HG02938 (cell line): ENCODE results near the gene DUSP22.
A peak's percentile ranks its signal among the peaks of the same experiment; 100 is the strongest.

ENCODE experiments used
- ATAC-seq: cut with Tn5 transposase; IDR thresholded peaks from one replicate; pipeline ENCODE4 v1.9.1; 2021; ENCODE audit warnings: mild to moderate bottlenecking, moderate library complexity; ENCODE audit not compliant: unreplicated experiment

DUSP22 gene

DNA sequence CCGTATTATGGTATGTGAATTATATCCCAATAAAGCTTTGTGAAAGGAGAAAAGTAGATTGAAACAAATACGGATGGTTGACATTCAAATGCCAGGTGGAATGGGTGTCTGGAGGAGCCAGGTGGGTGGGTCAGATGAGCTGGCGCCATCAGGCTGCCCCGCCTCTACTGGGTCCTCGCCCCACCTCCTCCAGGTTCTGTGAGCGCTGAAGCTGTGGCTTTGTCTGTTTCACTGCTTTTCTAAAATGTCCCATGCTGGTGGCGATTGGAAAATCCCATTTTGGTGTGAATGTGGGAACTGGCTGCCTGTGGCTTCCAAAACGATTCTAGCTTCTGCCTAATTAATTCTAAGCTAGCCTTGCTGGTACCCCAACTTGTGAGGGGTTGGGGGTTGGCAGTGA, 16.5 kb downstream of the DUSP22 start:
- ATAC-seq: no peak

DNA sequence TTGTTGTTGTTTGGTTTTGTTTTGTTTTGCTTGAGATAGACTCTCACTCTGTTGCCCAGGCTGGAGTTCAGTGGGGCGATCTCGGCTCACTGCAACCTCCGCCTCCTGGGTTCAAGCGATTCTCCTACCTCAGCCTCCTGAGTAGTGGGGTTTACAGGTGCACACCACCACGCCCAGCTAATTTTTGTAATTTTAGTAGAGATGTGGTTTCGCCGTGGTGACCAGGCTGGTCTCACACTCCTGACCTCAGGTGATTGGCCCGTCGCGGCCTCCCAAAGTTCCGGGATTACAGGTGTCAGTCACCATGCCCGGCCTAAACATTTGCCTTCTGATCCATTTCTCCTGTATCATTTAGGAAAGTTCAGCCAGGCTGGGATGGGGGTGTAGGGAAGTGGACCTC, 17.7 kb downstream of the DUSP22 start:
- ATAC-seq: no peak

GRCh38 chr6:310671-311070, 18.4 kb downstream of the DUSP22 start:
- ATAC-seq: no peak

DNA sequence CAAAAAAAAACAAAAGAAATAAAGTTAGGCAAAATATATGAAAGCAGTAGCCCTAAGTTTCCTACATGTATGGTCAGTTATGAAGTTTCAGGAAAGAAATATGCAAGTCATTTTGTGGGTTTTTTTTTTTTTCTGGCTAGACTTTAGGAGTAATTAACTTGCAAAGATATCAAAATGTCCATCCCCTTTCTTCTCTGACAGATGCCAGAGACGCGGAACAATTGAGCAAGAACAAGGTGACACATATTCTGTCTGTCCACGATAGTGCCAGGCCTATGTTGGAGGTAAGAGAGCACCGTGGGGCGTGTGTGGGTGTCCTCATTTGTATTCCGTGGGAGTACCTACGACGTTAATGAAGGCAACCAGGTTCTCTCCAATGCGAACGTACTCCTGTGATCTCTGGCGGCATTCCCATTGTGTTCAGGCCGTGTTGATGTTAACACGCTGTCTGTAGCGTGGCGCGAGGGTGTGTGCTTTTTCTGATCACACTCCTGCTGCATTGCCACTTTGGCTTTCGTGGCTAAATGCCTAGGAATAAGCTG, 19.5 kb downstream of the DUSP22 start:
- no peak for ATAC-seq

- no peak for ATAC-seq
Measured at GRCh38 chr6:313087-313486, 20.8 kb downstream of the DUSP22 start.

GRCh38 chr6:313917-314316, 21.6 kb downstream of the DUSP22 start:
- ATAC-seq: no peak

- ATAC-seq: no peak
Measured at GRCh38 chr6:314377-314776, 22.1 kb downstream of the DUSP22 start.

DNA sequence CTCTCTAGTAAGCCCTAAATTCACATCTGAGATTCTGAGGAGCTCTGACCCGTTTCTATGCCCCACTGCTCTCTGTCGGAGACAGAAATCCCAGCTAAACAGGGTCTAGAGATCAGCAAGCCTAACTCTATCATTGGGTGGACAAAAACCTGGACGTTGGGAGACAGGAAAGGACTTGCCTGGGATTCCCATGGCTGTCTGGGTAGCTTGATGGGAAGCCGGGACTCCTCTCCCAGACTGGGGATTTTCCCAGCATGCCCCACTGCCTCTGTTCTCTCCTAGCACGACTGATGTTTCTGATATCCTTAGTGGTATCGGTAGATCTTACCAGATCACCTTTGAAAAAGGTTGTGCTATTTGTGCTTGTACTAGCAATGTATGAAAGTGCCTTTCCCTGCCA, 22.9 kb downstream of the DUSP22 start:
- ATAC-seq: no peak

GRCh38 chr6:315921-316752, 23.9 kb downstream of the DUSP22 start:
- no peak for ATAC-seq

GRCh38 chr6:316753-317038, 24.4 kb downstream of the DUSP22 start:
- ATAC-seq: no peak

GRCh38 chr6:317060-317447, 24.8 kb downstream of the DUSP22 start:
- no peak for ATAC-seq

DNA sequence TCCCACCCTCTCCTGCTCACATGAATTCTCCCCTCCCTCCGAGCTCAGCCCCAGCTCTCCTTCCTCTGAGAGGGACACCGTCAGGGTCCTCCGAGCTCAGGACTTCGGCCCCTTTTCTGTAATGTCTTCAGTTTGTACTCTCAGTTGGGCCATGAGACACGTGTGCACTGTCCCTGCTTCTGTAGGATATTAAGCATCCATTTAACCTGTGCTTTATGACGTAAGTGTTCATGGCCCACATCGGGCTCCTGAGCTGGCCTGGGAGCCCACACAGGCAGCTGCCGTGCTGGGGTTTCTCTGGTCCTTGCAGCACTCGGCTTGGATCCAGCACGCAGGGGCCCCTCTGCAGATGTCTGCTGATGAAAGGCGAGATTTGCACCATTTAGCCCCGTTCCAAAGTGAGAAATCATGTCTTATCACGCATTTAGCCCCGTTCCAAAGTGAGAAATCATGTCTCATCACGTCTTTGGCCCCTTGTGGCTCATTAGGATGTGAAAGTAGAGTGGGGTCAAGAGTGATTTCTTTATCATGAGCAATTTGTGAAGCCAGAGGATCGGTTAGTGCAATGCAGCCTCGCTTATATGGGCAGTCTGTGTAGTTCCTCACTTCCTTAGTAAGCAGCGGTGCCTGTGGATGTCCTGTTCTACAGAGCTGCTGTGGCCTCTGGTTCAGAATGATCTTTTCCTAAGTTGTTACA, 25.3 kb downstream of the DUSP22 start:
- ATAC-seq: peak; percentile 38

DNA sequence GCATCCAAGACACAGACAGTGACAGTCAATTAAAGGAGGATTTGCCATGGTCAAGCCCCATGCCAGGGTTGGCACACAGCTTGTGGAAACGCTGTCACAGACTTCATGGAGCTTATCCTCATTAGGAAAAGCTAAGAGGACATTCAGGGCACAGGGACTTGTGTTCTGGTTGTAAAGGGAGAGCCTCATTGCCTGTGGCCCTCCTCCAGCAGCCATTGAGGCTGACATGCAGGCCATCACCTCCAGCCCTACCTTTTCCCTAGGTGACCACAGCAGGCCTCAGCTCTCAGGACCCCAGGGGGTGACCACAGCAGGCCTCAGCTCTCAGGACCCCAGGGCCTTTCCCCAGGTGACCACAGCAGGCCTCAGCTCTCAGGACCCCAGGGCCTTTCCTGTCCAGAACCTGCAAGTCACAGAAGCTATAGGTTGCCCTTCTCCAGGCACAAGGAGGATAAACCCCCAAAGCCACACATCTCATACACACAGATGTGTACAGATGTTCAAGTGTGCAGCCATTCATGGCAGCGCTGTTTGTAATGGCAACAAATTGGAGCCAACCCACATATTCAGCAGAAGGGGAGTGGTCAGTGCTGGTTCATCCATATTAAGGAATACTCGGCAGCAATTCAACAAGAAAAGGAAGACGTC, 26.1 kb downstream of the DUSP22 start:
- no peak for ATAC-seq

- peak; percentile 44 for ATAC-seq
Measured at GRCh38 chr6:319177-320131, 27.2 kb downstream of the DUSP22 start.

- no peak for ATAC-seq
Measured at GRCh38 chr6:320351-321157, 28.3 kb downstream of the DUSP22 start.

DNA sequence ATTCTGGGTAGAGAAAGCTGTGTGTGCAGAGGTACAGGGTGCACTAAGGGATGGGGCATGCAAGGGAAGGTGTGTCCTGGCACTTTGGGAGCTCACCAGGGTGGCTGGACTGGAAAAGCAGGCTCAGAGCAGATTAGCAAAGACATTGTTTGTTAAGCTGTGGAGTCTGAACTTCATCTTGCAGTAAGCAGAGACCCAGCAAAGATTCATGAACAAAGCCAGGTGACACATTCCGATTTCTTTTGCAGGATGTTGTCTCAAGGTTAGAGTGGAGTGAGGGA, 28.8 kb downstream of the DUSP22 start:
- ATAC-seq: no peak

DNA sequence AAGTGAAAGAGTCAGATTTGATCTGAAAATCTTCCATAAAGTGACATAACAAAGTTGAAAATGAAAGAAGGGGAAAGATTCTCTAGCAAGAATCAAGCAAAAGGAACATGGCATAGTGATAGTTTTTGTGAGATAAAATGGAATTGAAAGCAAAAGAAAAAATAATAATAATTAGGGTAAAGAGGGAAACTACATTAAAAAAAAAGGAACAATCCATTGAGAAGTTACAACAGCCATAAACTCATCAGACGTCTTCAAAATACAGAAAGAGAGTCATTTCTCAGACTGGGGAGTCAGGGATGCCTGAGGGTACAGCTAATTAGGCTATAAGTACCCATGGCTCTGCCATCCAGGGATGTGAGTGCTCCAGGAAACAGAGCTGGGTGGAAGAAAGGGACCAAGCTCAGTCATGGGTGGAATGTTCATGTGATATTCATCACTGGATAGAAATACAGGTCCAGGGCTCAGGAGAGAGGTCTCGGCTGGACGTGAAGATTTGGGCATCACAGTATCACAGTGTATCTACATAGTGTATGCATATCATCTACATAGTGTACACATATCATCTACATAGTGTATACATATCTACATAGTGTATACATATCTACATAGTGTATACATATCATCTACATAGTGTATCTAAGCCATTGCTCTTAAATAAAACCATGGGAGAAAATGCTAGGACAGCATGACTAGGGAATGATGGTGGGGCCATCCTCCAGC, 29.4 kb downstream of the DUSP22 start:
- no peak for ATAC-seq

GRCh38 chr6:322259-322930, 30.1 kb downstream of the DUSP22 start:
- ATAC-seq: no peak
